Neural progenitor cell (in vitro differentiated cells): ENCODE measurements around the gene NIM1K. TPM values are rescaled to one million over a fixed set of nuclear protein-coding genes. Genes with fewer than 3 reads are reported as not detected.
"Not testable (repeated sequence)": the region's sequence is repeated elsewhere in the genome, so short reads cannot be mapped to it uniquely, and the experiment has no call there.

Source experiments
- DNase-seq: peaks from one replicate; pipeline ENCODE4 v3.0.0-alpha.2; 2016; ENCODE audit warnings: low spot score
- H2AFZ ChIP-seq: fragments of 200-600 bp; sonication (generic); replicated peaks from 2 replicates; pipeline ENCODE4 v1.6.1; 2016; ENCODE audit warnings: antibody characterized with exemption
- H3F3A ChIP-seq: fragments of 200-600 bp; sonication (generic); 2 replicates; pipeline ENCODE4 v1.6.1; 2016; ENCODE audit warnings: antibody characterized with exemption, low read depth
- H3K27ac ChIP-seq: fragments of 200-600 bp; sonication (generic); 2 replicates; pipeline ENCODE4 v1.5.1; 2016; ENCODE audit warnings: mild to moderate bottlenecking
- H3K27me3 ChIP-seq: fragments of 200-600 bp; sonication (generic); 2 replicates; pipeline ENCODE4 v1.6.1; 2016; ENCODE audit warnings: mild to moderate bottlenecking, moderate library complexity
- H3K36me3 ChIP-seq: fragments of 200-600 bp; sonication (generic); 2 replicates; pipeline ENCODE4 v1.5.1; 2016
- H3K4me1 ChIP-seq: fragments of 200-600 bp; sonication (generic); 2 replicates; pipeline ENCODE4 v1.6.1; 2016; ENCODE audit warnings: mixed run types
- H3K4me2 ChIP-seq: fragments of 200-600 bp; sonication (generic); 2 replicates; pipeline ENCODE4 v1.6.1; 2016
- H3K4me3 ChIP-seq: fragments of 200-600 bp; sonication (generic); 2 replicates; pipeline ENCODE4 v1.5.1; 2016
- H3K79me2 ChIP-seq: fragments of 200-600 bp; sonication (generic); 2 replicates; pipeline ENCODE4 v1.6.1; 2016; ENCODE audit warnings: low read depth
- H3K9ac ChIP-seq: fragments of 200-600 bp; sonication (generic); 2 replicates; pipeline ENCODE4 v1.6.1; 2016
- H3K9me3 ChIP-seq: fragments of 200-600 bp; sonication (generic); 2 replicates; pipeline ENCODE4 v1.5.1; 2016; ENCODE audit warnings: low read depth
- H4K20me1 ChIP-seq: fragments of 200-600 bp; sonication (generic); 2 replicates; pipeline ENCODE4 v1.6.1; 2016; ENCODE audit warnings: low read depth
- H3K27ac Mint-ChIP-seq: 3 replicates; pipeline ENCODE4 v1.8.0; 2021; ENCODE audit warnings: mixed read lengths
- H3K27me3 Mint-ChIP-seq: 2 replicates; pipeline ENCODE4 v1.8.0; 2022; ENCODE audit warnings: low read depth, mild to moderate bottlenecking, inconsistent platforms, moderate library complexity, mixed read lengths; ENCODE audit not compliant: insufficient read depth
- H3K36me3 Mint-ChIP-seq: 3 replicates; pipeline ENCODE4 v1.8.0; 2021; ENCODE audit warnings: mixed read lengths
- H3K4me1 Mint-ChIP-seq: 3 replicates; pipeline ENCODE4 v1.8.0; 2021; ENCODE audit warnings: mixed read lengths
- H3K4me3 Mint-ChIP-seq: 3 replicates; pipeline ENCODE4 v1.8.0; 2021; ENCODE audit warnings: mild to moderate bottlenecking, moderate library complexity, mixed read lengths
- H3K9me3 Mint-ChIP-seq: 3 replicates; pipeline ENCODE4 v1.8.0; 2020; ENCODE audit warnings: mixed read lengths
- CTCF ChIP-seq: fragments of 200-600 bp; sonication (generic); IDR thresholded peaks from 2 replicates; pipeline ENCODE4 v1.5.1; 2017; ENCODE audit warnings: antibody characterized with exemption, mild to moderate bottlenecking
- EZH2 ChIP-seq: fragments of 200-600 bp; sonication (generic); IDR thresholded peaks from 2 replicates; pipeline ENCODE4 v1.6.1; 2017; ENCODE audit warnings: antibody characterized with exemption, mild to moderate bottlenecking, moderate library complexity
- EZH2phosphoT487 ChIP-seq: fragments of 200-600 bp; sonication (generic); IDR thresholded peaks from 2 replicates; pipeline ENCODE4 v1.6.1; 2017; ENCODE audit warnings: antibody characterized with exemption
- total RNA-seq: library from RNA; depleted of rRNA; stranded (reverse); fragments of >200 nt; gene quantifications from 2 replicates; pipeline ENCODE4 v1.2.3, GENCODE V29; 2015; ENCODE audit warnings: low replicate concordance

The NIM1K gene
- total RNA-seq, 1 donor from 2014 or later, result not detected

DNA sequence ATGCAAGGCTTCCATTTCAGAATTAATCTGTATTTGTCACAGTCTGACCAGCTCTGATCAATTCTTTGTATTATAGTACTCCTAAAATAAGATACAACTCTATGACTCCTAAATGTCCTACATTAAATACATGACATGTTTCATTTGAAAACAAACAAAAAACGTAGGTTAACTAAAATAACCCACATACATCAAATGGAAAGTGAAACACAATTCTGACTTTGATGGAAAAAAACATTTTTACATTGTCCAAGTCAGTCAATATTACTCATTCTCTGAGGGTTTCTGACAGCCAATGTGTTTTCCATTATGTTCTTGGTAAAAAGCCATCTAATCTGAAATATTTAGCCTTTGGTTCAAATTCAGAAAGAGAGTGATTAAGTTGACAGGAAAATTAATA, 112.5 kb downstream of the NIM1K start:
- no peak for DNase-seq
- no peak overlapping the region for H3K27ac ChIP-seq
- H3K4me1 ChIP-seq, result peaks cover 44% of the 10 kb centered on the region
- no peak overlapping the region for H3K27ac Mint-ChIP-seq
- no peaks in the 10 kb centered on the region for H3K9me3 Mint-ChIP-seq
- H3K79me2 ChIP-seq, result peaks cover 100% of the 10 kb centered on the region
- H3K36me3 Mint-ChIP-seq, result peaks cover 57% of the 10 kb centered on the region
- H3K4me1 Mint-ChIP-seq, result peaks cover 70% of the 10 kb centered on the region
- peaks cover 100% of the 10 kb centered on the region for H4K20me1 ChIP-seq
- H3K27me3 Mint-ChIP-seq, result no peaks in the 10 kb centered on the region
- H3K4me3 ChIP-seq, result peak overlapping the region; percentile 2
- no peak overlapping the region for H3K9ac ChIP-seq
- H2AFZ ChIP-seq, result no peak overlapping the region
- TF ChIP-seq EZH2 (no peak), EZH2phosphoT487 (no peak), CTCF (no peak)
- no peaks in the 10 kb centered on the region for H3K36me3 ChIP-seq
- H3K4me3 Mint-ChIP-seq, result no peak overlapping the region
- H3K4me2 ChIP-seq, result no peak overlapping the region
- peaks cover 50% of the 10 kb centered on the region for H3F3A ChIP-seq
- no peaks in the 10 kb centered on the region for H3K9me3 ChIP-seq
- H3K27me3 ChIP-seq, result no peaks in the 10 kb centered on the region

- H3F3A ChIP-seq, result peaks cover 52% of the 10 kb centered on the region
- Mint-ChIP-seq H3K27ac (no peak overlapping the region), H3K27me3 (no peaks in the 10 kb centered on the region), H3K9me3 (no peaks in the 10 kb centered on the region), H3K4me1 (peaks cover 74% of the 10 kb centered on the region), H3K36me3 (peaks cover 57% of the 10 kb centered on the region), H3K4me3 (peak overlapping the region; percentile 49)
- no peaks in the 10 kb centered on the region for H3K27me3 ChIP-seq
- H3K4me1 ChIP-seq, result peaks cover 59% of the 10 kb centered on the region
- H3K27ac ChIP-seq, result no peak overlapping the region
- H3K4me3 ChIP-seq, result no peak overlapping the region
- no peak overlapping the region for H3K9ac ChIP-seq
- peak; percentile 67 for DNase-seq
- TF ChIP-seq EZH2, result no peak
- no peak for TF ChIP-seq EZH2phosphoT487
- TF ChIP-seq CTCF, result peak; percentile 75
- peaks cover 100% of the 10 kb centered on the region for H3K79me2 ChIP-seq
- H3K4me2 ChIP-seq, result peak overlapping the region; percentile 36
- H4K20me1 ChIP-seq, result peaks cover 100% of the 10 kb centered on the region
- no peak overlapping the region for H2AFZ ChIP-seq
- no peaks in the 10 kb centered on the region for H3K36me3 ChIP-seq
- H3K9me3 ChIP-seq, result no peaks in the 10 kb centered on the region
These were observed 114.0 kb downstream of the NIM1K start for GRCh38 chr5:43305948-43306565.

- not testable (repeated sequence) for H3K4me3 ChIP-seq, H2AFZ ChIP-seq, H3K9me3 Mint-ChIP-seq, DNase-seq, H3K27me3 Mint-ChIP-seq, H3K27ac Mint-ChIP-seq, H3K36me3 ChIP-seq, H3K9me3 ChIP-seq, H3K27me3 ChIP-seq, H3K9ac ChIP-seq
- Histone ChIP-seq H3F3A (peaks cover 49% of the 10 kb centered on the region), H3K4me2 (peak overlapping the region; percentile 36), H3K79me2 (peaks cover 100% of the 10 kb centered on the region), H3K4me1 (peaks cover 67% of the 10 kb centered on the region), H4K20me1 (peaks cover 100% of the 10 kb centered on the region), H3K27ac (peak overlapping the region; percentile 60)
- Mint-ChIP-seq H3K4me1 (peaks cover 73% of the 10 kb centered on the region), H3K4me3 (peak overlapping the region; percentile 75), H3K36me3 (peaks cover 57% of the 10 kb centered on the region)
These were observed 114.9 kb downstream of the NIM1K start for GRCh38 chr5:43306954-43307353.

GRCh38 chr5:43309122-43309521, 117.1 kb downstream of the NIM1K start:
- peaks cover 66% of the 10 kb centered on the region for H3K4me1 Mint-ChIP-seq
- Histone ChIP-seq H3K4me3 (peak overlapping the region; percentile 79), H4K20me1 (peaks cover 90% of the 10 kb centered on the region), H2AFZ (no peak overlapping the region), H3F3A (peaks cover 51% of the 10 kb centered on the region), H3K4me1 (peaks cover 56% of the 10 kb centered on the region), H3K9me3 (no peaks in the 10 kb centered on the region), H3K4me2 (peak overlapping the region; percentile 95), H3K9ac (no peak overlapping the region), H3K27me3 (no peaks in the 10 kb centered on the region), H3K27ac (peak overlapping the region; percentile 38), H3K79me2 (peaks cover 91% of the 10 kb centered on the region), H3K36me3 (peaks cover 5% of the 10 kb centered on the region)
- TF ChIP-seq CTCF, result no peak
- TF ChIP-seq EZH2phosphoT487, result no peak
- TF ChIP-seq EZH2, result no peak
- H3K27ac Mint-ChIP-seq, result no peak overlapping the region
- H3K4me3 Mint-ChIP-seq, result peak overlapping the region; percentile 100
- peak; percentile 31 for DNase-seq
- H3K27me3 Mint-ChIP-seq, result peaks cover 9% of the 10 kb centered on the region
- no peaks in the 10 kb centered on the region for H3K9me3 Mint-ChIP-seq
- peaks cover 45% of the 10 kb centered on the region for H3K36me3 Mint-ChIP-seq
